Astrocyte (in vitro differentiated cells and primary cell): ENCODE results near the gene CCDC157.

ENCODE experiments used
- EZH2 ChIP-seq: IDR thresholded peaks from 2 replicates; pipeline ENCODE4 v1.6.1; 2012; ENCODE audit warnings: mild to moderate bottlenecking, low read length, inconsistent platforms; ENCODE audit not compliant: insufficient read depth
- TF ChIP-seq, protein P1 (sequence below): IDR thresholded peaks from 2 replicates; pipeline ENCODE4 v1.5.1; 2011; ENCODE audit warnings: low read depth, mild to moderate bottlenecking, inconsistent platforms, low read length, moderate library complexity; ENCODE audit not compliant: insufficient read depth

DNA sequence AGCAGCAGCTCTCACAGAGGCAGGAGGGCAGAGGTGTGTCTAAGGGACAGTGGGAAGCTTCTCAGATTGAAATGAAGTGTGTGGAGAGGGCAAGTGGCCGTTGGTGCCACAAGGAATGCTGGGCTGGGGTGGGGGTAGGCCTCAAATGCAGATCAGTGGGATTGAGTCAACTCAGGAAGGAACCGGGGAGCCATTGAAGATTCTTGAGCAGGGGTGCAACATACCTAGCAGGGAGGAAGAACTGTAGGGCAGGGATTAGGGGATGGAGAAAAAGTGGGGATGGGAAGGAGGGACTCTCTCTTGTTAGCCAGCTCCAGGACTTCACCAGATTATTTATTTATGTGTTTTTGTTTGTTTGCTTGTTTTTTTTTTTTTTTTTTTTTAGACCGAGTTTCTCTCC lies 37.1 kb downstream of the CCDC157 start:
- TF ChIP-seq, protein P1, sequence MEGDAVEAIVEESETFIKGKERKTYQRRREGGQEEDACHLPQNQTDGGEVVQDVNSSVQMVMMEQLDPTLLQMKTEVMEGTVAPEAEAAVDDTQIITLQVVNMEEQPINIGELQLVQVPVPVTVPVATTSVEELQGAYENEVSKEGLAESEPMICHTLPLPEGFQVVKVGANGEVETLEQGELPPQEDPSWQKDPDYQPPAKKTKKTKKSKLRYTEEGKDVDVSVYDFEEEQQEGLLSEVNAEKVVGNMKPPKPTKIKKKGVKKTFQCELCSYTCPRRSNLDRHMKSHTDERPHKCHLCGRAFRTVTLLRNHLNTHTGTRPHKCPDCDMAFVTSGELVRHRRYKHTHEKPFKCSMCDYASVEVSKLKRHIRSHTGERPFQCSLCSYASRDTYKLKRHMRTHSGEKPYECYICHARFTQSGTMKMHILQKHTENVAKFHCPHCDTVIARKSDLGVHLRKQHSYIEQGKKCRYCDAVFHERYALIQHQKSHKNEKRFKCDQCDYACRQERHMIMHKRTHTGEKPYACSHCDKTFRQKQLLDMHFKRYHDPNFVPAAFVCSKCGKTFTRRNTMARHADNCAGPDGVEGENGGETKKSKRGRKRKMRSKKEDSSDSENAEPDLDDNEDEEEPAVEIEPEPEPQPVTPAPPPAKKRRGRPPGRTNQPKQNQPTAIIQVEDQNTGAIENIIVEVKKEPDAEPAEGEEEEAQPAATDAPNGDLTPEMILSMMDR, result no peak
- TF ChIP-seq EZH2, result no peak
